LoVo (cell line): ENCODE results near the gene FAM53B.
A peak's percentile ranks its signal among the peaks of the same experiment; 100 is the strongest.

Source experiments
- DNase-seq: peaks from one replicate; pipeline ENCODE4 v3.0.0-alpha.2; 2016; ENCODE audit warnings: low spot score

Gene FAM53B

GRCh38 chr10:124742413-124743190, 1.6 kb downstream of the FAM53B start:
- DNase-seq: peak; percentile 24

DNA sequence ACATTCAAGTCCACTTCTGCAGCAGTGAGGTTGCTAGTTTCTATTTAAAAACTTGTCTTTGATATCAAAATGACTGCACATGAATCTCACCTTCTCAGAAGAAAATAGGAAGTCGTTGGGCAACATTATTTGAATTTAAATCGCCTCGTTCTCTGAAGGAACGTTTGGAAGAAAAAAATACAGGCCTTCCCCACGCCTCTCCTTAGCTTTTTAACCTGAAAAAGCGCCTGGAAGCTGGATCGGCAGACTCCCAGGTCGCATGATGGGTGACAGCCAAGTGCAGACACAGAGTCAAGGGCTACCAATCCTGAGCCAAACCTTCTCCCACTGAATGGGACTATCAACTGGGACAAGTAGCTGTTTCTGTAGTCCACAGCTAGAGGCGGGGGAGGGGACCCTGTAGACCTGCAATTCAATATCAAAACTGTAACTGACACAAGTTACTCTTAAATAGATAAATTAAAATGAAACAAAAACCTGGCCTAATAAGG, 2.2 kb downstream of the FAM53B start:
- DNase-seq: no peak

DNA sequence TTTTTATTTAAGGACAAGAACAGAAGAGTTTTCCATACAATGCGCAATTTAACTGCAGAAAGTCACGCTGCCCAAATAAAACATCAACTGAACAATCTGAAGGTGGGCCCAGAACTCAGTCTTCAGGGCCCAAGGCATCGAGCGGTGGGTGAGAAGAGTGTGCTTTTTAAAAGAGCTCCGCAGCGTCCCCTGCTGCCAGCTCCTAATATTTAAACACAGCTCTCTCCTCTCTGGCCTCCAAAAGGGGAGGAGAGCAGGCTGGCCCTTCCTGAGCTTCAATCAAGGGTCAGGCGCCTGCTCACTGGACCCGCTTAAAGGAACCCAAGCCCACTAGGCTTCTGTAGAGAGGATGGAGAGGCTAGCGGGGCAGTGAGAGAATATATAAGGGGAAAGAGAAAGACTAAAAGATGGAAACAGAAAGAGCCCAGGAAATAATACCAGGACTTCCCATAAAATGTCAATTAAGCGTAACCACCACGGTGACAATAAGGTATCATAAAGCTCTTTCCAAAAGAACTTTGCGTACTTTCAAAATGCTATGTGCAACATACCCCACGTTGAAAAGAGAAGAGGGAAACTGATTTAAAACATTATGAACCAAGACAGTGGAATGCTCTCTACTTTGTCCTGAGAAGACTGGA, 2.8 kb downstream of the FAM53B start:
- peak; percentile 69 for DNase-seq

DNA sequence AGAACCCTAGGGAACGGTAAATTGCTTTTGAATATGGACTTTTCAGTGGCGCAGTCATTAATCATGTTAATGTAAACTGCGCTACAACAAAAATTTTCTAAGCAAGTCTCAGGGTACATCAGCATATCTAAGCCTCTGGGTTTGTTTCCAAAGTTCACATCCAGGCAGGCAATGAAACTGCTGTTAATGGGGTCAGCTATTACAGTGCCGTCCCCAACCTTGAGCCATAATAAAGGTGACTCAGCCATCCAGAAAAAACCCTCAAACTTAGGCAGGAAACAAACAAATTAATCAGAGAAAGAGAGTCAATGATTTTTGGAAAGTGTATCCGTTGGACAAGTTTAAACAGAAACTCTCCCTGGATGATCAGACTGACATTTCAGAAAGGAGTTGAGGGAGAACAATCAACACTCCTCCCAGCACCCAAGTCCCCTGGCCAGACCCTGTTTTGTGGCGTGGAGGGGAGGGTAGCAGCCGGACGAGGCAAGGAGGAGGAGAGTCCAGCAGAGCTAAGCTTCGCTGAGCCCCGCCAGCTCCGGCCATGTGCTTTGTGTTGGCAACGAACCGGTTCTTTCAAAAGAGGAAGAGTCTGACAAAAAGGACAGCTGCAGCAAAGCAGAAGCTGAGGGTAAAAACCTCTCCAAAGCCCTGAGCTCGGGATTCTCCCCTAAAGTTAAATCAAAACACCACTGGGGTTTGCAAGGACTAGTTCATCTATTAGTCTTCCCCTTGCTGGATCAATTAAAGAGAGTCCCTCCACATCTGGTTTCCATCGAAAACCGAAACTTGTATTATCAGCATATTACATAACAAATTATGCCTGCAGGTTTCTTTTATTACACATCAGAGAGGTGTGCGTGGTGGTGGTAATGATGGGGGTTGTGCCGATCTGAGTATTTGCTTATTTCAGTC, 3.6 kb downstream of the FAM53B start:
- DNase-seq: no peak

GRCh38 chr10:124739986-124740368, 4.2 kb downstream of the FAM53B start:
- no peak for DNase-seq

DNA sequence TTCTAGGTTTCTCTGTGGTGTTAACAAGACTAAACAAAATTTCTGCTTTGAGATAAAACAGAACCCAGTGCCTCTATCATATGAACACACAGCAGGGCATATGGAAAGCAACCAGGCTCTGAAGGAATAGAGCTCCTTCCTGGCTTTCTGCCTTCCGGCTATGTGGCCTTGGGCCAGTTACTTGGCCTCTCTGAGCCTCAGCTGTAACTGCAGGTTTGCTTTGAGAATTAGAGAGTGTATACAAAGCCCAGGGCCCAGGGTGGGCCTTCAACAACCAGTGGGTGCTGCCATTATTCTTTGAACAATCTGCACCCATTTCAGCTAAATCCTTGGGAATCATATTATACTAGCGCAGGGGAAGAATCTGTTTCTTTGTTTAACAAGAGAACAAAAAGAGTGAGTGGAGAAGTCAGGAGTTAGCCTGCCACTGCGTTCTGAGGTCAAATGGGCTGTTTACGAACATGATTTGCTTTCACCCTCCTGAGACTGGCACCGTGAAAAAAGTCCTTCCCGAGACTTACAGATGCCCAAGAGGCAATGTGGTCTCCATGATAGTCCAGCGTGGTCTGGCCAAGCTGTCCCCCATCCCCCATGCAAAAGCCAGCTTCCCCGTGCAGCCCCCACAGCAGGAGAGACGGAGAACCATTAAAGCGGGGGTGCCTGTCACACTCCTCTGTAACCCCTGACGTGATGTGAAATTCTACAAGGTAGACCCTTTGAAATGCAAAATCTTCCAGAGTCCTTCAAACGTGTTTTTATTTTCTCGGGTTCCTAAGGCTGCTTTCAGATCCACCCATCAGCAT, 4.9 kb downstream of the FAM53B start:
- DNase-seq: no peak

- no peak for DNase-seq
Observed at GRCh38 chr10:124738441-124738840, 5.7 kb downstream of the FAM53B start.

DNA sequence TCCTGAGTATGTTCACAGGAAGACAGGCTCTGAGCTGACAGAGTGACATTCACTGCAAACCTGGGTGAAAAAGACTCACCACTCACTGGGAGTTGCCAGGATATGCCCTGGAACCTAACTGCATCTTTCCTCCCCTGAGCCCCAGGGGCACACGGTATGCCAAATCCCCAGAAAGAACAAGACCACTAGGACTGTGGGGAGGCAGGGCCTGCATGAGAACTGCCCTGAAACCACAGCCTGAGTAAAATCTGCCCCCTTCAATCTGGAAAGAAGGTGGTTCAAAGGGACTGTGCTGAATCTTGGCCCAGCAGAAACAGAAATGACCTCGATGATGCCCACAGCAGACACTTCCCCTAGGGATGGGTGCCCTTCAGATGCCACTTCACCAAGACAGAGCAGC, 6.5 kb downstream of the FAM53B start:
- no peak for DNase-seq

DNA sequence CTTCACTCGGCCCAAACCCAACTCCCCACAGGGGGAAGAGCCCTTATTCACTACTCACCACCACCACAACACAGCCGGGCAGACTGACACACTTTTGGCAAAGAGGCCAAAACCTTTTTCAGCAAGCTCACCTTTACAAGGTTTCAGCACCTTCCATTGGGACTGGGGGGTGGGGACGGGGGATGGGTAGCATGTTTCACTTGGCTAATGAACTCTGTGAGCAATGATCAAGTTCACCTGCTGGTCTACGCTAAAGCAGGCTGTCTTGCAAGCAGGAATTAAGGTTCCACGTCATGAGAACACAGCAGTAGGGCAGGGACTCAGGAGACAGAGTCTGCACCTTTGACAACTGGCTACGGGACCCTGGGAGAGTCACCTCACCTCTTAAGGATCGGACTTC, 7.0 kb downstream of the FAM53B start:
- no peak for DNase-seq

DNA sequence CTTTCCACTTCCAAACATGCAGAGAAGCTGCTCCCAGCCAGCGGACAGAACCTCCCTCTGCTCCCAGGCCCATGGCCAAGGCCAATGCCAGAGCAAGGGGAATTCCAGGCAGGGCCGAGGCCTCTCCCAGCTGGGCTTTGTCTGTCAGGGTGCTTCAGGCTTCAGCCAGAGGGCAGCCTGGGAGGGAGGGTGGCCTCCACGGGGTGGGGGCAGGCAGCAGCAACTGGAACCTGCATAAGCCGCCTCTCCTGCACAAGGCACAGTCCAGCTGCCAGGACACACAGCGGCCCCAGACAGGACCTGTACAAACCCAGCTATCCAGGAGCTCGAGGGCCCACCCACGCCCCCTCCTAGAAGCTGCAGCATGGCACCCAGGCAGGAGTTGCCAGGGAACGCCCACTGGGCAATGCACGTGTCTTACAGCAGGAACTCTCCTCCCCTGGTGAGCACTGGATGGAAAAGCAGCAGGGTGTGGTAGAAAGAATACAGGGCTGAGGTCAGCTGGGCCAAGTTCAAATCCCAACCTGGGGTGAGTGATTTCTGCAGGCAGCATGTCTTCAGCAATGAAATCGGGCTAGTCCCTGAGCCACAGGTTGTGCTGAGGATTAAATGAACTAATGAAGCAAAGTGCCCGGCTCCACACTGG, 7.6 kb downstream of the FAM53B start:
- DNase-seq: no peak

DNA sequence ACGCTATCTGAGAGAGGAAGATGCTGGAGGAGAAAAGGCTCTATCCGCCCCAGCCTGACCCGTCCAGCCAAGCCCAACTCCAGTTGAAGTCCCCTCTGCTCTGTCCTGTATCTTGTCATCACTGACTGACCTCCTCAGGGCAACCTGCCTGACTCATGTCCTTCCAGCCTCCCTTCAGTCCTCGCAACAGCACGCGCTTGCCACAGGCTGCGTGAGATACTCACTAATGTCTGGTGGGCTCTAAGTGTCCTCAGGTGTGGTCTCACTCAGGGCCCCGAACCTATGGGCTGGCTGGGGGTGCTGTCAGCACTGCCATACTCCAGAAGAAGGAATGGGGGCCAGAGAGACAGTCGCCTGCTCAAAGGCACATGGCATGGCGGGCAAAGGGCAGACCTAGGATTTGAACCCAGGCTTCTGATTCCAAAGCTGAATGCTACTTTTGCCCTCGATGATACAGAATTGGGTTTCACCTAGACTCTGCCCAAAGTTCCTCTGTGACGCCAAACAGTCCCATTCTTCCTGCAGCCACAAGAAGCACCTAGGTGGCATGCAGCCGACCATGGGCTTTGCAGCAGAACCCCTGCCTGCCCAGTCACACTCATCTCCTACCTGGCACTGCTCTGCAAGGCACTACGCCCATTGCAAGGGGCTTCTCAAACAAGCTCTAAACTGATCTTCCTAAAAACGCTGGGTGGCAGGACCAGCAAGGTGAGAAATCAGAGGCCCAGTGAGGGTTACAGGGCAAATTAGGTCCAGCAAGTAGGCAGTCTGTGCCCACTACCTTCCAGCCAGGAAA, 8.5 kb downstream of the FAM53B start:
- DNase-seq: no peak

- DNase-seq: no peak
Observed at GRCh38 chr10:124734311-124735166, 9.6 kb downstream of the FAM53B start.

DNA sequence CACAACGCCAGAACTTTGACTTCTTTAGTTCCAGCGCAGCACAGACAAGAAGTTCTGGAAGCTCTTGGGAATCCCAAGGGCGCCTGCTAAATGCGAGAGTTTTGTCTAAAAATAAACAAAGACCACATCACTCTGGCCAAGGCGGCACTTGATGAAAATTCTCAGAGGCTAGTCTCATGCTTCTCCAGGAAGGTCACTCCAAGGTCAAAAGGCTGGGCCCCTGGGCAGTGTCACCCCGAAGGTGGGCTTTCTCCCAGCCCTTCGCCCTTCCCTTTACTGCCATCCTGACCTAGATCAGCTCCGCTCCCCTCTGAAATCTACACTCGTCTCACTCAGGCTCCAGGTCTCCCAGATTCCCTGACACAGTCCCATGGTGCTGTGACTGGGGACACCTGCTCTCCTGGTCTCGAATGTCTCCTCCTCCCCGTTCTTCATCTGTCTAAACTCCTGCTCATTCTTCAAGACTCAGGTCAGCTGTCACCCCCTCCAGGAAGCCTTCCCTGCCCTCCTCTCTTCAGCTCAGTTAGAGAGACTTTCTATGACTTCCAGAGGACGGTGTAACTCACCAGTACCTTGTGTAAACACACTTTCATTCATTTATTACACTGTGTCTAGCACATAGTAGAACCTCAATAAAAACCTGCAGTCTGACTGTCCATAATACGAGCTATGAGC, 10.5 kb downstream of the FAM53B start:
- DNase-seq: no peak

DNA sequence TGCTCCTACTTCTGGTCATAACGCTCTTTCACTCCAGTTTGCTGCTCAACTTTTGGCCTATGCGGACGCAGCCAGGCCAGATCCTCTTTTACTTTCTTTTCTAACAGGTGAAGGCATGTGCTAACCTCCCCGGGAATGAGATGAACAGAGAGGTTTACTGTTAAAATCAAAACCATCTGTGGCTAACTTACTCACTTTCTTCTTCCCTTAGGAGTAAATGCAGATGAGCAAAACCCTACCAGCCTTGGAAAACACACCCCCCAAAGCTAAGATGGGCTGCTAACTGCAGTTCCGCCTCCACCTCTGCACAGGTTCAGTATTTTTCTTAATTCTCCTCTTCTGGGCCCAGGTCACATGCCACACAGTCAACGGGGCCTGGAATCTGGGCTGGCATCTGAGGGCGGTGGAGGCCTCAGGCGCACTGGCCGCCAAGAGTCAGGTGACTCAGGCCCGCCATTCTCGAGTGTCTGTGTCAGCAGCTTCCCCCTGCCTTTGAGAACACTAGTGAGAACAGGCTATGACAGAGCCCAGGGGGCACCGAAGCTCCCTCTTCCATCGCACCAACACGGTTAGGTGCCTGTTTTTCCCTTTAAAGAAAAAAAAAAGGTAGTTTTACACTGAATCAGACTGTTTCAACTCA, 11.1 kb downstream of the FAM53B start:
- DNase-seq: no peak

DNA sequence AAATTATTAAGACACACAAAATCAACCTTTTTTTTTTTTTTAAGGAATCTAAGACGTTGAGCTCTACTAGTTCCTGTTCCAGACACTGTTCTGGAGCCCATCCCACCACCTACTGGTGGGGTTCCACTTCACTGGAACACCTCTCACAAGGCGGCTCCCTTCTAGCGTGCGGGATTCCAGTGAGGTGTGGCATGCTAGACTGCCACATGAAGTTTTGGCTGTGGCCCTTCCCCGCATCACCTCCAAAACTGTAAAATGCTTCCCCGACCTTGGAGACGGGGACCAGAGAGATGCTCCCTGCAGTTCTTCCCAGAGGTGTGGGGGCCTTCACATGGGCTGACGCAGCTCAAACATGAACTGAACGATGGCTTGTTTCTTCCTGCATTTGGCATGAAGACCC, 12.6 kb downstream of the FAM53B start:
- DNase-seq: no peak

DNA sequence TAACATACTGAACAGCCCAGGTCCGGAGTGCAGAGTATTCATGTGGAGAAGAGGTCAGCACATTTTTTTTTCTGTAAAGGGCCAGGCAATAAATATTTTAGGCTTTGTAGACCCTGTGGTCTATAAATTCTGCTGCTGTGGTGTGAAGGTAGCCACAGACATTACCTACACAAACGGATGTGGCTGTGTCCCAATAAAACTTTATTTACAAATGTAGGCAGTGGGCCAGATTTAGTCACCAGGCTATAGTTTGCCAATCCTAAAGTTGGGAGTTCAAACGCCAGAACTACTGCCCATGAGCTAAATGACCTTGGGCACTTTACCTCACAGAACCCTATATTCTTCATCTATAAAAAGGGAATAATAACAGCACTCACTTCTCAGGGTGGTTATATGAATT, 13.4 kb downstream of the FAM53B start:
- no peak for DNase-seq

- no peak for DNase-seq
Observed at GRCh38 chr10:124728830-124729661, 15.1 kb downstream of the FAM53B start.
